HG02870 (cell line): ENCODE results near the gene CYP2B6.
"Not testable (repeated sequence)": the region's sequence is repeated elsewhere in the genome, so short reads cannot be mapped to it uniquely, and the experiment has no call there.

Experiments used
- ATAC-seq: cut with Tn5 transposase; IDR thresholded peaks from one replicate; pipeline ENCODE4 v1.9.1; 2021; ENCODE audit warnings: mild to moderate bottlenecking, moderate library complexity; ENCODE audit not compliant: unreplicated experiment

The CYP2B6 gene

DNA sequence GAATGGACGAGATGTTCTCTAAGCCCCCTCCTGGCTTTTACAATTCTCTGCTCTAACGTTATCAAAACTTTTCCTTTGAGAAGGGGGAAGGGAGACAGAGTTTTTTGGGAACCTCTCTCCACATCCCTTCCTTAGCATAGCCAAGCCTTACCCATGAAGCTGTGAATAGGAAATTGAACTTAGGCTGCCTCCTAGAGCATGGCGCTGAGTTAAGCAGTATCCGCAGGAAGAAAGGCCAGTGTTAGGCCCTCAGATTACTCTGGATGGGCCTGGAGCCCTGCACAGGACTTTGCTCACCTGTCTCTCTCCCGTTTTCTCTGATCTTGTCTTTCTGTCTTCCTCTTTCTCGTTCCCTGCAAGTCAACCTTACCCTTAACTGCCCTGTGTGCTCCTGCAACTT, 39.6 kb downstream of the CYP2B6 start:
- no peak for ATAC-seq

- ATAC-seq: no peak
Measured at GRCh38 chr19:41031916-41032315, 40.8 kb downstream of the CYP2B6 start.

DNA sequence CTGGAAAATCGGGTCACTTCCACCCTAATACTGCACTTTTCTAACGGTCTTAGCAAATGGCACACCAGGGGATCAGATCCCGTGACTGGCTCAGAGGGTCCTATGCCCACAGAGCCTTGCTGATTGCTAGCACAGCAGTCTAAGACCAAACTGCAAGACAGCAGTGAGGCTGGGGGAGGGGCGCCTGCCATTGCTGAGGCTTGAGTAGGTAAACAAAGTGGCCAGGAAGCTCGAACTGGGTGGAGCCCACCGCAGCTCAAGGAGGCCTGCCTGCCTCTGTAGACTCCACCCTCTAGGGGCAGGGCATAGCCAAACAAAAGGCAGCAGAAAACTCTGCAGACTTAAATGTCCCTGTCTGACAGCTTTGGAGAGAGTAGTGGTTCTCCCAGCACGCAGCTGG, 42.2 kb downstream of the CYP2B6 start:
- ATAC-seq: not testable (repeated sequence)

GRCh38 chr19:41039806-41040205, 48.7 kb downstream of the CYP2B6 start:
- no peak for ATAC-seq

GRCh38 chr19:41045095-41045494, 54.0 kb downstream of the CYP2B6 start:
- not testable (repeated sequence) for ATAC-seq

DNA sequence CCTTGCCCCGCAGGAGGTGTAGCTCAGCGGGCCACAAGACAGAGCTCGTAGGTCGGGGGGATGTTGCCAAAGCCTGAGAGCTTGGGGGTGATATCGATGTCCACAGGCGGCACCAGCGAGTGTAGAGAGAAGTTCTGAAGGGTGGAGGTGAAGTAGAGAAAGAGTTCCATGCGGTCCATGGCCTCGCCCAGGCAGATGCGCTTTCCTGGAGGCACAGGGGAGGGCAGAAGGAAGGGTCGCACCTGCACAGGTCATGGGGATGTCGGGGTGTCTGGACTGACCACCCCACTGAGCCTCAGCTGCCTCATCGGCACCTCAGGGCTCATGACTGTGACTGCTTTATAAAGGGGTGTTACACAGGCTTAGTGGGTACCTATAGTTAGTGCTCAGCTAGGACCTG, 59.3 kb downstream of the CYP2B6 start:
- ATAC-seq: no peak

- ATAC-seq: not testable (repeated sequence)
Measured at GRCh38 chr19:41052162-41052561, 61.1 kb downstream of the CYP2B6 start.

GRCh38 chr19:41053331-41053730, 62.2 kb downstream of the CYP2B6 start:
- not testable (repeated sequence) for ATAC-seq

GRCh38 chr19:41064974-41065569, 74.0 kb downstream of the CYP2B6 start:
- ATAC-seq: no peak
